NCI-H345 (cell line): ENCODE results near the gene CNOT6L.
A peak's percentile ranks its signal among the peaks of the same experiment; 100 is the strongest.
"Not testable (repeated sequence)": the region's sequence is repeated elsewhere in the genome, so short reads cannot be mapped to it uniquely, and the experiment has no call there.

Experiments
- DNase-seq: peaks from one replicate; lab custom pipeline; 2025; lab: John Stamatoyannopoulos, UW

CNOT6L gene

DNA sequence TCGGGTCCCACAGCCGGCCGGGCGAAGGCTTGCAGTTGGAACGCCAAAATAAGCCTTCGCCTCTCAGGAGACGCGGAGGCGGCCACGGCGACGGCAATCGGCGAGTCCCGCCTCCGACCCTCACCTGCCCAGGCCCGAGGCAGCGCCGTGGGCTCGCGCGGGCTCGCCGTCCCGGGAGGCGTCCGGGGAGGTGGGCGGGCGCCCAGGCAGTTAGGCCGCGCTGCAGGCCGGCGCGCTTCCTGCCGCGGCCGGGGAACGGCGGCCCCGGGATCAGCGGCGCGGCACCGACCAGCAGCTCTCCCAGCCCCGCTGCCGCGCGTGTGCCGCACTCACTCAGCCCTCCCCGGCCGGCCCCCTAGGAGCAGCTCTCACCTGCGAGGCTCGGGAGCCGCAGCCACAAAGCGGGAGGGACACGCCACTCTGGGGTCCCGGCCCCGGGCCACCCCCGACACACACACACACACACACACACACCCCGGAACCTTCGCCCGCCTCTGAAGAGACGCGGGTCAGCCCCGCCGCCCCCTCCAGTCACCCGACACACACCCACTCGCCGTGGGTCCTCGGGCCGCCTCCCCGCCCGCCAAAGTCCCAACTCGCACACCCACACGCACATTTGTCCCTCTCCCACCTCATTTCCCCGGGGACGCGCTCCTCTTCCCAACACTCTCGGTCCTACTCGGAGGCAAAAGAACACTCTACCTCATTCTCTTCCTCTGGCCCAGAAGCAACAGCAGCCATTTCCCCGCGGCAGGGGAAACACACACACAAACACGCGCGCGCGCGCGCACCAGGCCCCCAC, at the start of gene CNOT6L:
Gene CNOT6L (minus strand): TSS at position 767 of the 802 bp plus-strand sequence. CDS start 60 bp downstream, at position 707.
- DNase-seq = peak; percentile 54

- no peak for DNase-seq
These were observed 46.1 kb upstream of the CNOT6L start for GRCh38 chr4:77865259-77865658.

DNA sequence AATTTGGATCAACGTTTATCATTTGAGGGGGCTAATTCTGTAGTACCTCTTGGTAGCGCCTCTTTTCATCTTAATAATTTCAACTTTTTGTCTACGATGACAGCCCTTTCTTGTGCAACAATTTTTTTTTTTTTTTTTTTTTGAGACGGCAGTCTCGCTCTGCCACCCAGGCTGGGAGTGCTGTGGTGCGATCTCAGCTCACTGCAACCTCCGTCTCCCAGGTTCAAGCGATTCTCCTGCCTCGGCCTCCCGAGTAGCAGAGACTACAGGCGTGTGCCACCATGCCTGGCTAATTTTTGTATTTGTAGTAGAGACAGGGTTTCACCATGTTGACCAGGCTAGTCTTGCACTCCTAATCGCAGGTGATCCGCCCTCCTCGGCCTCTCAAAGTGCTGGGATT, 44.2 kb upstream of the CNOT6L start:
- DNase-seq = not testable (repeated sequence)

GRCh38 chr4:77862478-77863216, 43.5 kb upstream of the CNOT6L start, which contains the start of gene MRPL1:
TSS of gene MRPL1 (plus strand) at chr4:77862830. CDS start at chr4:77862849, 19 bp downstream.
- peak; percentile 91 for DNase-seq

GRCh38 chr4:77861495-77861894, 42.3 kb upstream of the CNOT6L start:
- DNase-seq = no peak

GRCh38 chr4:77859256-77859655, 40.1 kb upstream of the CNOT6L start:
- DNase-seq = no peak

DNA sequence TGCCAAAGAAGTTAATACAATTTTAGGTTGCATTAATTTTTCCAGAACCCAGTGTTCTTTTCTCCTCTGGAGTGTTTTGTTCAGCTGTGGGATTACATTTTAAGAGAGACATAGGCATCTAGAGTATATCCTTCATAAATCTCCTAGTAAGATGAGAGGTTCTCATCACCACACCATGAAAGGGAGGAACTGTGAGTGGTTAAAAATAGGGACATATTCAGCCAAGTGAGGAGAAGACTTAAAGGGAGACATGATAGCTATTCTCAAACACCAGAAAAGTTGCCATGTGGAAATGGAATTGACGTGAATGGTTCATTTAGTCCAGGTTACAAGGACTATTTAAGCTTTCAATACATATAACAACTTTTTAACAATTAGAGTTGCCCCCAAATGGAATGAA, 37.0 kb upstream of the CNOT6L start:
- DNase-seq = no peak

DNA sequence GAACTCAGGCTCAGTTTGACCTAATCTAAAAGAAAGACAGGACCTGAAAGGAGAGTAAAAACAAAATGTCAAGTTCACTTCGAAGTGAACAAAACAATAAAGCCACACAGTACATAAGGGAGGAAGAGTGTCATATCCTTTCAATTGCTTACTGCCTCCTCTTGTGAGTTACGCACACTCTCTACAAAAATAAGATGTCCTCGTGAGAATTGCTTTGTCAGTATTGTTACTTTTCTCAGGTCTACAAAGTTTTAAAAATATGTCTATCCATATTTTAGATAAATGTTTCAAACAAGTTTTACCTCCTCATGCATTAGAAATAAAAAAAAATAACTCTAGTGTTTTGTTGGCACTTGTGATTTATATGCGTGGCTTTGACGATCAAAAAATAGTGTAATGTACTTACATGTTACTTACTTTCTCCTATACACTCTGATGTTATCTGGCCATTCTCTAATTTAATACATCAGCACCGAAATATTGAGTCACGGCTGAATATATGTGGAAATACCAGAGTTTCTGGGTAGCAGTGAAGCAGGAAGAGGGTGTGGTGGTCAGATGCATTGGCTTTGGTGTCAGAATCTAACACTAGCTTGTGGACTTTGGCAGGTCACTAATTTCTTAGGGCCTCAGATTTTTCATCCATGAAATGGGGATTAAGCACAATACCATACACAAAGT, 35.4 kb upstream of the CNOT6L start:
- no peak for DNase-seq

GRCh38 chr4:77852892-77853495, 33.8 kb upstream of the CNOT6L start:
- DNase-seq = no peak

GRCh38 chr4:77849278-77849965, 30.3 kb upstream of the CNOT6L start:
- DNase-seq = peak; percentile 29

- no peak for DNase-seq
These were observed 29.3 kb upstream of the CNOT6L start for GRCh38 chr4:77848508-77848907.

GRCh38 chr4:77845929-77846328, 26.8 kb upstream of the CNOT6L start:
- no peak for DNase-seq

GRCh38 chr4:77845400-77845799, 26.2 kb upstream of the CNOT6L start:
- DNase-seq = no peak

GRCh38 chr4:77844363-77844762, 25.2 kb upstream of the CNOT6L start:
- DNase-seq = no peak

- no peak for DNase-seq
These were observed 24.5 kb upstream of the CNOT6L start for GRCh38 chr4:77843628-77844027.

DNA sequence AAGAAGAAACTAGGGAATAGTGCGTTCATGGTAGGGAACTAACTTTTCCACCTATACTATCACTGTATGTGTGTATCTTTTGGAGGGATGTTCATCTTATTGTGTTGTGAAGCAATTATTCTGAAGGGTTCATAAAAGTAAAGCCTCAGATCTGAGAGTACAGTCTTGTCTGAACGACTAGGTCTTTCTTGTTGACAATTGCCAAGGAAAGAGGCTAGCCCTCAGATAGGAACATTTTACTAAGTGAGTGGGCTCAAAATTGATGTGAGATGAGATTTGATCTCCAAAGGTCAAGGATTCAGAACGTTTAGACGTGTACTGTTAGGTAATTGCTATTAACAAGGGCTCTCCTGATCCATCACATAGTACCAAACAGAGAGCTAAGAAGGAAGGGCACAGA, 15.2 kb upstream of the CNOT6L start:
- no peak for DNase-seq

GRCh38 chr4:77833126-77833724, 14.1 kb upstream of the CNOT6L start:
- no peak for DNase-seq

DNA sequence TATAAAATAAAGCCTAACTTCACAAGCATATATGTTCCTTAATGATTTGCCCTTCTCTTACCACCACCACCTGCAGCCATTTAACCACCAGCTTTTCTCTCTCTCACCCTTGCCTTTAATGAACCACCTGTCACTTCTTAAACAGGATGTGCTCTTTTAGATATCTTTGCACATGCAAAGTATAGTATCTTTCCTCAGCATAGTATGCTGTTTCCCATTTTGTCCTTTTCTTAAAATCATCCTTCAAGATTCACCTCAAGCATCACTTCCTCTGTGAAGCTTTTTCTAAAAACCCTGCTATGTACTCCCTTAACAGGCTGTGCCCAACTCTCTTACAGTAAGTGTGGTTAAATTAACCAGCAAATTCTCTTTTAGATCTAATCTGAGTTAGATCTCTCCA, 8.2 kb upstream of the CNOT6L start:
- DNase-seq = no peak

- no peak for DNase-seq
These were observed 7.1 kb upstream of the CNOT6L start for GRCh38 chr4:77826275-77826674.

DNA sequence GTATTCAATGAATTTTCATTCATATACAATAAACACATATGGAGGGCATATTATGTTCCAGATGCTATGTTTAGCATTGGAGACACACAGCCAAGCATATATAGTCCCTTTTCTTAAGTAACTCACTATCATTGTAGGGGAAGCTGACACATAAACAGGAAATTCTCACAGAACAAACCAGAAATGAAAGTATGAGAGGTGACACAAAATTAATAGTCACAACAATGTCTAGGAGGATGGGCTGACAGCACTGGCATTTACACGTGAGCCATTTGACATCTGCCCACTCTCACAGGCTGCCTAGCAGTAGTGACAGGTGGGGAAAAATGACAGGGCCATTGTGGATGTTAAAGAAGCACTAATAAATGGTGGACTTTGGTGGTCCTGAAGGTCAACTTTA, 2.6 kb upstream of the CNOT6L start:
- DNase-seq = no peak
